Upper lobe of left lung (tissue), 4 donors: Measurements from ENCODE around the gene RHEB.

Experiments used
- CTCF ChIP-seq, 6 experiments: fragments of 450-650 bp in 4 of 6; fragments of 200-600 bp in 2 of 6; sonication (generic) in 2 of 6; IDR thresholded peaks; one replicate each; pipeline ENCODE4 v1.5.1; 2016 to 2019; ENCODE audit warnings: antibody characterized with exemption in 6 of 6
- POLR2A ChIP-seq, 4 donors: fragments of 450-650 bp; IDR thresholded peaks; one replicate each; pipeline ENCODE4 v1.5.1; 2016 to 2017; ENCODE audit warnings: antibody characterized with exemption in 4 of 4, mild to moderate bottlenecking in 2 of 4

DNA sequence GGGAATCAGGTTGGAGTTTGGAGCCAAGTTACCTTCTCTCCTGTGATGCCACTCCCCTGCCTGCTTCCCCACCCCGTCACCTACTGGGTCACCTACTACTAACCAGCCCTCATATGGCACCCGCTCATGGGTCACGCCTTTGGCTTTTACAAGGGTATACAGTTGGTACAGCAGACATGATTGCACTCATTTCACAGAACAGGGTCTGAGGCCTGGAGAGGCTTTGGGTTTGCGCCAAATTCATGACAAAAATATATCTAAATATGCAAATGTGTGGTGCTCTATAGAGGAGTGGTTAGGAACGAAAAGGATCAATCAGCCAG is 90.5 kb downstream of the RHEB start:
- TF ChIP-seq CTCF (IDR thresholded peaks at IDR 0.05) (no peak), POLR2A (IDR thresholded peaks at IDR 0.05) (no peak)
